GM23338 (cell line): ENCODE data around the gene PROSER1. TPM values are rescaled to one million over a fixed set of nuclear protein-coding genes. Genes with fewer than 3 reads are reported as not detected.

Source experiments
- CREB1 ChIP-seq: fragments of 250-450 bp; sonication (Bioruptor Pico); IDR thresholded peaks from 2 replicates; pipeline ENCODE4 v1.5.0; 2020; ENCODE audit warnings: low read depth, mild to moderate bottlenecking, moderate library complexity
- ETS1 ChIP-seq: IDR thresholded peaks from 2 replicates; pipeline ENCODE4 v1.6.1; 2016; ENCODE audit warnings: antibody characterized with exemption
- JUNB ChIP-seq: IDR thresholded peaks from one replicate; pipeline ENCODE4 v1.6.1; 2016; ENCODE audit warnings: antibody characterized with exemption; ENCODE audit not compliant: unreplicated experiment
- NANOG ChIP-seq: IDR thresholded peaks from 2 replicates; pipeline ENCODE4 v1.6.1; 2016; ENCODE audit warnings: antibody characterized with exemption, borderline replicate concordance
- REST ChIP-seq: IDR thresholded peaks from one replicate; pipeline ENCODE4 v1.6.1; 2018; ENCODE audit warnings: antibody characterized with exemption; ENCODE audit not compliant: unreplicated experiment
- STAT1 ChIP-seq: IDR thresholded peaks from one replicate; pipeline ENCODE4 v1.6.1; 2016; ENCODE audit warnings: antibody characterized with exemption; ENCODE audit not compliant: unreplicated experiment
- ZNF114 ChIP-seq: fragments of 250-450 bp; sonication (Bioruptor Pico); IDR thresholded peaks from 2 replicates; pipeline ENCODE4 v1.5.0; 2020; ENCODE audit warnings: mild to moderate bottlenecking, moderate library complexity
- ZNF331 ChIP-seq: fragments of 250-450 bp; sonication (Bioruptor Pico); IDR thresholded peaks from 2 replicates; pipeline ENCODE4 v1.5.0; 2020; ENCODE audit warnings: low read depth, mild to moderate bottlenecking, moderate library complexity
- ZNF462 ChIP-seq: fragments of 250-450 bp; sonication (Bioruptor Pico); IDR thresholded peaks from 2 replicates; pipeline ENCODE4 v1.5.0; 2020; ENCODE audit warnings: mild to moderate bottlenecking, moderate library complexity
- polyA plus RNA-seq: library from polyadenylated mRNA; unstranded; fragments of >200 nt; fragmentation: Nextera tagmentation; extraction: Ambion mirVana; gene quantifications from 2 replicates; pipeline ENCODE4 v1.2.1, GENCODE V29; 2016
- total RNA-seq: library from RNA; depleted of rRNA; stranded (reverse); fragments of >200 nt; shearing (Covaris generic); gene quantifications from 2 replicates; pipeline ENCODE4 v1.2.3, GENCODE V29; 2014

PROSER1 gene
- total and polyA plus RNA-seq, 2 experiments from 2014 or later, result 64.9 to 116 TPM

GRCh38 chr13:38967446-38967845, 70.4 kb downstream of the PROSER1 start (continued):
- TF ChIP-seq ZNF462 (no peak), ZNF114 (CRISPR knock-in tag) (no peak), REST (no peak), ETS1 (no peak), CREB1 (CRISPR knock-in tag) (no peak), STAT1 (no peak), JUNB (no peak), ZNF331 (CRISPR knock-in tag) (no peak), NANOG (no peak)
